RWPE1 (cell line): ENCODE data around the gene CPNE1.

Experiments used
- CTCF ChIA-PET: fragments of 350-600 bp; sonication (Branson Sonifier 250); formaldehyde crosslinking; extraction: SDS; loops from one replicate; lab custom pipeline; 2021; lab: Yijun Ruan, JAX
- POLR2A ChIA-PET: fragments of 400-600 bp; formaldehyde crosslinking; extraction: SDS; loops from one replicate; lab custom pipeline; 2020; ENCODE audit warnings: antibody characterized with exemption; ENCODE audit not compliant: low non-redundant PET; lab: Yijun Ruan, JAX
- DNase-seq: peaks from one replicate; pipeline ENCODE4 v3.0.0; 2012; ENCODE audit warnings: low spot score
- H3K27ac ChIP-seq: fragments of 450-650 bp; 2 replicates; pipeline ENCODE4 v1.5.1; 2017
- CTCF ChIP-seq: fragments of 450-650 bp; conservative IDR thresholded peaks from 2 replicates; pipeline ENCODE4 v1.5.1; 2017; ENCODE audit warnings: low read depth, mild to moderate bottlenecking

CPNE1 gene

GRCh38 chr20:35583636-35584560 is 80.8 kb downstream of the CPNE1 start:
- ChIA-PET CTCF (interaction anchor here (0.6 to 1.1 kb wide), 2 partner anchors 33 to 102 kb away, joined by 3 to 5 read pairs; no protein-coding TSS in a partner anchor), POLR2A (no interaction called here)
- DNase-seq, result no peak
- no peak overlapping the region for H3K27ac ChIP-seq
- no peak for TF ChIP-seq CTCF

DNA sequence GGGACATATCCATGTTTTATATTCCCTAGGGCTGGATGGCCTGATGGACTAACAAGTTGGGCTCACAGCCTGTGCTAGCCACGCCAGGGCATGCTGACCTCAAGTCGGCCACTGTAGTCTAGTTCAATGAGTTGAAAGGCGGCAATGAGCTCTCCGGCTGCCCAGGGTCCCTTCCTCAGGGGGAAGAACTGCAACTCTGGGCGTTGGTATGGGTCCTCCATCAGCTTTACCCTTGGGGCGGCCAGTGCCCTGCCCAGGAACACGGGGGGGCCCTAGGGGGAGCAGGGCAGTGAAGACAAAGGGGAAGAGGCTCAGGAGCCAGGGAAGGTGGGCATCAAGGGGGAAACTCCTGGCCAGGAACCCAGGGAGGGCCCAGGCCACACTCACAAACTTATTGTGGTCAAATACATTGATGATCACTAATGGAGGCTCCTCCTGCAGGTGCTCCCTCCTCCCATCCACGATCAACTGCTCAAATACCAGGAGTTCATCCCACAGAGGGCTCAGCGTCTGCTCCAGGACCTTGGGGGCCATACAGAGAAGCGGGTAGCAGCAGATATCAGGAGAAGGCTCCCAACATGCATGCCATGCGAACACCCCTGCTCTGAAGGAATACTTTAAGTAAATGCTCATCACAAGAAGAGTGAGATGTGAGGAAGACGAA is 81.8 kb downstream of the CPNE1 start:
- no peak for TF ChIP-seq CTCF
- CTCF ChIA-PET, result interaction anchor here (0.5 to 0.6 kb wide), 2 partner anchors 103 to 966 kb away, joined by 3 to 5 read pairs; no protein-coding TSS in a partner anchor
- no peak overlapping the region for H3K27ac ChIP-seq
- POLR2A ChIA-PET, result no interaction called here
- no peak for DNase-seq

DNA sequence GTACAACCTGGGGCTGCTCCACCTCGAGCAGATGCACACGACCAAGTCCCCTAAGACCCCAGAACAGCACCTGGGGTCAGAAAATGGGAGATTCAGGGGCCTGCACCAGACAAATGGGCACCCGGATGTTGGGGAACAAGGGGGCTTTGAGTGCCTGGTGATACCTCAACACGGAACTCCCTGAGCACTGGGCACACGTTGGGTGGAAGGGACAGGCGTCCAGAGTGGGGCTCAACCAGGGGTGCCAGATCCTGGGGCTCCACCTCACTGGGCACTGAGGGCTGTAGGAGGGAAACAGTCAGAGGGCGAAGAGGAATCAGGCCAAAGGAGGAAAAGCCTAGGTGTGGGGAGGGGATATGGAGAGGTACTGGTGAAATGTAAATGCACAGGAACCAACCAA is 82.6 kb downstream of the CPNE1 start:
- TF ChIP-seq CTCF, result no peak
- H3K27ac ChIP-seq, result no peak overlapping the region
- ChIA-PET CTCF (interaction anchor here (0.5 to 0.6 kb wide), 2 partner anchors 497 to 965 kb away, joined by 3 read pairs; no protein-coding TSS in a partner anchor), POLR2A (no interaction called here)
- DNase-seq, result no peak

DNA sequence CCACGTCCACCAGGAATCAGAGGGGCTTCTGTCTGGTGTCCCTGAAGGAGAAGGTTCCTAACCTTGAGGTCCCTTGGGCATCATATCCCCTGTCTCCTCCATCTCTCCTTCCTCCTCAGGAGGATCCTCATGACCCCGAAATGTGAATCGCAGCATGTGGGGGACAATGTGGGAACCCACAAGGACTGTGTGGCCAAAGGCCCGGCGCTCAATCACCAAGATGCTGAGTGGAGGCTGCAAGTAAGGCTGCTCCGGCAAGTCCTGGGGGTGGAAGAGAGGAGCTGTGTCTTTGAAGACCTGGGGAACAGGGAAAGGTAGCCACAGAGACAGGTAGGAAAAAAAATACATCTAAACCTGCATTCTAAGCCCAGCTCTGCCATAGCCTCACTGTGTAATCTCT is 85.5 kb downstream of the CPNE1 start:
- no peak overlapping the region for H3K27ac ChIP-seq
- TF ChIP-seq CTCF, result no peak
- ChIA-PET CTCF (interaction anchor here (0.8 to 1.0 kb wide), 3 partner anchors 16 to 375 kb away, joined by 3 read pairs; no protein-coding TSS in a partner anchor), POLR2A (no interaction called here)
- no peak for DNase-seq

DNA sequence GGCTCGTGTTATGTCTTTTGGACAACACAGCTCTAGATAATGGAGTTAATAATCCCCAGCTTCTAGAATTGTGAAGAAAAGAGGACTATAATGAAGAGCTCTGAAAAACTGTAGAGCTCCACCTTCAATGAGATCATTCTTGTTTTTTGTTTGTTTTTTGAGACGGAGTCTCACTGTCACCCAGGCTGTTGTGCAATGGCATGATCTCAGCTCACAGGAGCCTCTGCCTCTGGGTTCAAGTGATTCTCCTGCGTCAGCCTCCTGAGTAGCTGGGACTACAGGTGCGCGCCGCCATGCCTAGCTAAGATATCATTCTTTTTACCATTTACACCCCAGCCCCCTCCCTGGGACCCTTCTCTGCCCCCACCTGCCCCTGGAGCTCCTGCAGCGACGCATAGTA is 86.2 kb downstream of the CPNE1 start:
- TF ChIP-seq CTCF, result no peak
- no peak overlapping the region for H3K27ac ChIP-seq
- no peak for DNase-seq
- POLR2A ChIA-PET, result no interaction called here
- CTCF ChIA-PET, result interaction anchor here (0.8 to 1.0 kb wide), 2 partner anchors 17 to 376 kb away, joined by 3 read pairs; no protein-coding TSS in a partner anchor

- ChIA-PET CTCF (interaction anchor here (0.5 to 1.1 kb wide), 2 partner anchors 16 to 262 kb away, joined by 3 read pairs; no protein-coding TSS in a partner anchor), POLR2A (no interaction called here)
- no peak for DNase-seq
- H3K27ac ChIP-seq, result no peak overlapping the region
- TF ChIP-seq CTCF, result no peak
Observed at GRCh38 chr20:35576816-35577215, 87.9 kb downstream of the CPNE1 start.
